ENCODE measurements around the gene NEDD9.

Gene NEDD9

DNA sequence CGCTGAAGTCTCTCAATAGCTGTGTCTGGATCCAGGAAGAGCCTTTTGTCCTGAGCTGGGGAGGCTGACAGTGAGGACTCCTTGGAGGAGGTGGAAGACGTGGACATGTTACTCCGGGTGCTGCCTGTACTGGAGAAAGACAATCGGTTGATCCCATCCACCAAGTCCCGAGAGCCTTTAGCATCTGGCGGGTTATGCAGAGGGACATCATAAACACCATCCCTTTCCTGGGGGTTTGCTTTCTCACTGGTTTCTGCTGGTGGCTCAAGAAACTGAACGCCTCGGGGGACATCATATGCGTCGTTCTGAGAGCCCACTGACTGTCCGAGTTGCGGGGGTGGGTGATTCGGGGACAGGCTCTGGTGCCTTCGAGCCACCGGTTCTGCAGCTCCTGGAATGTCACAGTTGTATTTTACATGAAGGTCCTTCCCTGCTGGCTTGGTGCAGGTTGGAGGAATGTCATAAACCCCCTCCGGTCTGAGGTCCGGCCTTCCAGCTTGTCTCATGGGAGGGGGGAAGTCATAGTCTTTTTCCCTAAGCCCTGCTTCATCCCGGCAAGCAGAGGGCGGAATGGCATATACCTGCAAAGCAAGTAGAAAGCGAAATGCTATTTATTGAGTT is 41.7 kb downstream of the NEDD9 start:
- Histone ChIP-seq H3K36me3 (ENCODE audit: control insufficient read depth in 2 of 2, insufficient read depth in 1 of 2, low read length in 2 of 2) (peaks cover 5 to 52% of the 10 kb centered on the region in 2 experiments), H3K4me1 (ENCODE audit: control insufficient read depth, insufficient read depth, low read length) (no peaks in the 10 kb centered on the region), H3K27ac (ENCODE audit: extremely low read depth, low read depth, low read length) (no peak overlapping the region), H3K4me3 (ENCODE audit: low read depth, low read length) (no peak overlapping the region), H3K9me3 (ENCODE audit: control insufficient read depth, insufficient read depth, low read depth, low read length) (no peaks in the 10 kb centered on the region)
- ChIA-PET CTCF (no interaction called here), POLR2A (no interaction called here)
- TF ChIP-seq ZNF645 (tag by site-specific recombination; IDR thresholded peaks at IDR 0.05) = no peak
- TF ChIP-seq ZNF362 (tag by site-specific recombination; IDR thresholded peaks at IDR 0.05) = no peak
- no peak for TF ChIP-seq PRDM4 (tag by site-specific recombination; IDR thresholded peaks at IDR 0.05)

DNA sequence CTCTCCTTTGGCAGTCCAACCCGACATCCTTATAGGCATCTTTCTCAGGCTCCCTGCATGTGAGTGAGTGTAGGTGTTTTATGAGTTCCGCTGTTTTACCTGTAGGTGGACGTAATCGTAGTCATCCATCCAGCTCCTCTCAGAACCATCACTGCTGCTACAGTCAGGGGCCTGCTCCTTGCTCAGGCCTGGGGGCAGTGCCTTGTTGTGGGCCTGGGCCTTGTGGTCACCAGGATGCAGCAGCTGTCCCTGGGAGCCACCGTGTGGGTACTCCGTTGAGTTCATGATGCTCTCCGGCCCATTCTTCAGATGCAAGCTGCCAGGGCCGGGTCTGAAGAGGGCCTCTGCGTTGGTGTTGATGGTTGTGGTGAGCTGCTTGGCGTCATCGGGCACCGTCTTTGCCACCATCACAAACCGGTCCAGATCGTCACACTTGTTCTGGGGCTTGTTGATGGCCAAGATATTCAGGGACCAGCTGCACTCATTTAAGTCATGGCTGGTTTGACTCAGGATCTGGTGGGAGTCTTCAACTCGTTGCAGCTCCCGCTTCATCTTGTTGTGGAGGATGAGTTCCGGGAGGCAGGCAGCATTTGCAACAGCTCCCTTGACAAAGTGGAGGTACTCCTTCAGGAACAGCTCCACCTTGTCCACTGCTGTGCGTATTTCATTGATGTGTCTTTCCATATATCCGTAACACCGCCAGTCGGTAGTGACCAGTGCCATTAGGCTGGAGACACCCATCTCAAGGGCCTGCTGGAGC is 42.4 kb downstream of the NEDD9 start:
- H3K4me3 ChIP-seq (ENCODE audit: low read depth, low read length) = no peak overlapping the region
- POLR2A ChIA-PET = no interaction called here
- no peaks in the 10 kb centered on the region for H3K9me3 ChIP-seq (ENCODE audit: control insufficient read depth, insufficient read depth, low read depth, low read length)
- H3K27ac ChIP-seq (ENCODE audit: extremely low read depth, low read depth, low read length) = no peak overlapping the region
- H3K4me1 ChIP-seq (ENCODE audit: control insufficient read depth, insufficient read depth, low read length) = no peaks in the 10 kb centered on the region
- CTCF ChIA-PET = interaction anchor here (0.6 to 1.0 kb wide), 5 partner anchors 16 to 1657 kb away, joined by 3 to 5 read pairs (median 3); no protein-coding TSS in a partner anchor
- TF ChIP-seq, protein P1, sequence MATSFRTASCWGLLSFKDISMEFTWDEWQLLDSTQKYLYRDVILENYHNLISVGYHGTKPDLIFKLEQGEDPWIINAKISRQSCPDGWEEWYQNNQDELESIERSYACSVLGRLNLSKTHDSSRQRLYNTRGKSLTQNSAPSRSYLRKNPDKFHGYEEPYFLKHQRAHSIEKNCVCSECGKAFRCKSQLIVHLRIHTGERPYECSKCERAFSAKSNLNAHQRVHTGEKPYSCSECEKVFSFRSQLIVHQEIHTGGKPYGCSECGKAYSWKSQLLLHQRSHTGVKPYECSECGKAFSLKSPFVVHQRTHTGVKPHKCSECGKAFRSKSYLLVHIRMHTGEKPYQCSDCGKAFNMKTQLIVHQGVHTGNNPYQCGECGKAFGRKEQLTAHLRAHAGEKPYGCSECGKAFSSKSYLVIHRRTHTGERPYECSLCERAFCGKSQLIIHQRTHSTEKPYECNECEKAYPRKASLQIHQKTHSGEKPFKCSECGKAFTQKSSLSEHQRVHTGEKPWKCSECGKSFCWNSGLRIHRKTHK (tag by site-specific recombination; IDR thresholded peaks at IDR 0.05) = no peak
- TF ChIP-seq EGR2 (tag by site-specific recombination; IDR thresholded peaks at IDR 0.05; ENCODE audit: low read depth) = peak; percentile 49; the same call in 1 of the 2 replicates
- peaks cover 5 to 59% of the 10 kb centered on the region in 2 experiments for H3K36me3 ChIP-seq (ENCODE audit: control insufficient read depth in 2 of 2, insufficient read depth in 1 of 2, low read length in 2 of 2)

GRCh38 chr6:11188161-11188915 is 44.1 kb downstream of the NEDD9 start:
- no peaks in the 10 kb centered on the region for H3K4me1 ChIP-seq (ENCODE audit: control insufficient read depth, insufficient read depth, low read length)
- CTCF ChIA-PET = interaction anchor here (0.5 to 3.6 kb wide), 4 partner anchors 14 to 394 kb away, joined by 3 to 34 read pairs (median 4); no protein-coding TSS in a partner anchor
- POLR2A ChIA-PET = interaction anchor here (0.6 kb wide), 1 partner anchor 493 kb away, joined by 3 read pairs; the partner anchor contains the start of gene PAK1IP1
- no peak for TF ChIP-seq ZSCAN4 (tag by site-specific recombination; IDR thresholded peaks at IDR 0.05)
- TF ChIP-seq ZSCAN30 (tag by site-specific recombination; IDR thresholded peaks at IDR 0.05) = no peak
- TF ChIP-seq ZBTB48 (tag by site-specific recombination; IDR thresholded peaks at IDR 0.05) = no peak
- TF ChIP-seq GLIS2 (tag by site-specific recombination; IDR thresholded peaks at IDR 0.05) = no peak
- peak; percentile 52; the same call in 1 of the 2 replicates for TF ChIP-seq PRDM10 (tag by site-specific recombination; IDR thresholded peaks at IDR 0.05)
- TF ChIP-seq ZXDB (tag by site-specific recombination; IDR thresholded peaks at IDR 0.05) = no peak
- no peak for TF ChIP-seq ZNF132 (tag by site-specific recombination; IDR thresholded peaks at IDR 0.05; ENCODE audit: borderline replicate concordance)
- no peaks in the 10 kb centered on the region for H3K9me3 ChIP-seq (ENCODE audit: control insufficient read depth, insufficient read depth, low read depth, low read length)
- H3K4me3 ChIP-seq (ENCODE audit: low read depth, low read length) = no peak overlapping the region
- no peak overlapping the region for H3K27ac ChIP-seq (ENCODE audit: extremely low read depth, low read depth, low read length)
- H3K36me3 ChIP-seq (ENCODE audit: control insufficient read depth in 2 of 2, insufficient read depth in 1 of 2, low read length in 2 of 2) = peaks cover 5 to 67% of the 10 kb centered on the region in 2 experiments
